PFSK-1 (cell line): ENCODE measurements around the gene KRTAP12-3.

ENCODE experiments used
- POLR2AphosphoS5 ChIP-seq: IDR thresholded peaks from 2 replicates; pipeline ENCODE4 v1.6.1; 2012; ENCODE audit warnings: low read depth, mild to moderate bottlenecking, control low read depth, low read length, moderate library complexity
- REST ChIP-seq, 2 experiments: IDR thresholded peaks; 2 replicates each; pipeline versions ENCODE4 v1.6.1 to v1.8.0; 2011 to 2012; ENCODE audit warnings: low read depth in 2 of 2, low read length in 2 of 2, control low read depth in 1 of 2, inconsistent platforms in 1 of 2, mild to moderate bottlenecking in 1 of 2, moderate library complexity in 1 of 2; ENCODE audit not compliant: insufficient read depth in 1 of 2
- SIN3A ChIP-seq: IDR thresholded peaks from 2 replicates; pipeline ENCODE4 v1.6.1; 2012; ENCODE audit warnings: mild to moderate bottlenecking, low read length, moderate library complexity, borderline replicate concordance; ENCODE audit not compliant: insufficient read depth
- TAF1 ChIP-seq: IDR thresholded peaks from 2 replicates; pipeline ENCODE4 v1.6.1; 2012; ENCODE audit warnings: low read length, control low read depth, borderline replicate concordance; ENCODE audit not compliant: insufficient read depth

GRCh38 chr21:44649521-44650100 lies 8.1 kb upstream of the KRTAP12-3 start:
- TF ChIP-seq POLR2AphosphoS5 (no peak), REST (IDR thresholded peaks at IDR 0.05; ENCODE audit: insufficient read depth in 1 of 2, low read depth in 2 of 2, low read length in 2 of 2) (no peak), SIN3A (no peak), TAF1 (no peak)
